Chondrocyte (in vitro differentiated cells): Measurements from ENCODE around the gene LEMD3. TPM values are rescaled to one million over a fixed set of nuclear protein-coding genes. Genes with fewer than 3 reads are reported as not detected.

Experiments
- DNase-seq: peaks from one replicate; pipeline ENCODE4 v3.0.0; 2021; ENCODE audit warnings: mixed read lengths, low spot score
- H3K27ac Mint-ChIP-seq: one replicate; pipeline ENCODE4 v1.8.0; 2021; ENCODE audit warnings: mild to moderate bottlenecking, moderate library complexity, mixed read lengths; ENCODE audit not compliant: unreplicated experiment
- H3K27me3 Mint-ChIP-seq: 2 replicates; pipeline ENCODE4 v1.8.0; 2021; ENCODE audit warnings: low read depth, mixed read lengths
- H3K36me3 Mint-ChIP-seq: 2 replicates; pipeline ENCODE4 v1.8.0; 2021; ENCODE audit warnings: low read depth, mixed read lengths
- H3K4me1 Mint-ChIP-seq: 2 replicates; pipeline ENCODE4 v1.8.0; 2021; ENCODE audit warnings: low read depth, mild to moderate bottlenecking, mixed read lengths
- H3K4me3 Mint-ChIP-seq: one replicate; pipeline ENCODE4 v1.8.0; 2021; ENCODE audit warnings: mild to moderate bottlenecking, moderate library complexity, mixed read lengths; ENCODE audit not compliant: unreplicated experiment
- H3K9me3 Mint-ChIP-seq: 2 replicates; pipeline ENCODE4 v1.8.0; 2021; ENCODE audit warnings: low read depth, mixed read lengths
- total RNA-seq: library from RNA; stranded (reverse); gene quantifications from 3 replicates; pipeline ENCODE4 v1.2.1, GENCODE V29; 2021
- TF ChIP-seq, protein P1 (sequence below): fragments of 200-600 bp; sonication (generic); IDR thresholded peaks from 2 replicates; pipeline ENCODE4 v1.5.0; 2021; ENCODE audit warnings: antibody characterized with exemption, mild to moderate bottlenecking, moderate library complexity

LEMD3 gene
- total RNA-seq, 1 donor from 2014 or later: 21.8 TPM

DNA sequence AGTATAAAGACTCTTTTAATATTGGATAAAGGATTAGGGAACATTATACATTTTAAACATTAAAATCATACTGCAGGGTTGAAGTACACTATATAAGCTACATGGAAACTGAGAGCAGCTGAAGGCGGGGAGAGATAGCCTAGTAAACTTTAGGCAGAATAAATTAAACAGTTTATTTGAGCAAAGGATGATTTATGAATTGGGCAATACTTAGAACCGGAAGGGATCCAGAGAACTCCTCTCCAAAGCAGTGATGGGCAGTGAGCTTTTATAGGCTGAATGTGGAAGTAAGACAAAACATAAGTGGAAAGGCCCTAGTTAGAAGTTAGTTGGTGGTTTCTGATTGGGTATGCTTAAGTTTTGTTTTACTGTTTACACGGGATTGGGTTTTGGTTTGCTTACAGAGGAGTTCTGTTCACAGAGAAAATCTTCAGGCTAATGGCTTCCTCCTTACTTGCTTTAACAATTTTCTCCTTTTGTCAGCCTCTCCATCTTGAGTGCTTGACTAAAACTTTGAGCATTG lies 18.9 kb downstream of the LEMD3 start:
- no peaks in the 10 kb centered on the region for H3K36me3 Mint-ChIP-seq
- no peak for DNase-seq
- no peaks in the 10 kb centered on the region for H3K27me3 Mint-ChIP-seq
- no peaks in the 10 kb centered on the region for H3K9me3 Mint-ChIP-seq
- no peak overlapping the region for H3K27ac Mint-ChIP-seq
- peaks cover 14% of the 10 kb centered on the region for H3K4me1 Mint-ChIP-seq
- TF ChIP-seq, protein P1, sequence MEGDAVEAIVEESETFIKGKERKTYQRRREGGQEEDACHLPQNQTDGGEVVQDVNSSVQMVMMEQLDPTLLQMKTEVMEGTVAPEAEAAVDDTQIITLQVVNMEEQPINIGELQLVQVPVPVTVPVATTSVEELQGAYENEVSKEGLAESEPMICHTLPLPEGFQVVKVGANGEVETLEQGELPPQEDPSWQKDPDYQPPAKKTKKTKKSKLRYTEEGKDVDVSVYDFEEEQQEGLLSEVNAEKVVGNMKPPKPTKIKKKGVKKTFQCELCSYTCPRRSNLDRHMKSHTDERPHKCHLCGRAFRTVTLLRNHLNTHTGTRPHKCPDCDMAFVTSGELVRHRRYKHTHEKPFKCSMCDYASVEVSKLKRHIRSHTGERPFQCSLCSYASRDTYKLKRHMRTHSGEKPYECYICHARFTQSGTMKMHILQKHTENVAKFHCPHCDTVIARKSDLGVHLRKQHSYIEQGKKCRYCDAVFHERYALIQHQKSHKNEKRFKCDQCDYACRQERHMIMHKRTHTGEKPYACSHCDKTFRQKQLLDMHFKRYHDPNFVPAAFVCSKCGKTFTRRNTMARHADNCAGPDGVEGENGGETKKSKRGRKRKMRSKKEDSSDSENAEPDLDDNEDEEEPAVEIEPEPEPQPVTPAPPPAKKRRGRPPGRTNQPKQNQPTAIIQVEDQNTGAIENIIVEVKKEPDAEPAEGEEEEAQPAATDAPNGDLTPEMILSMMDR: no peak
- no peak overlapping the region for H3K4me3 Mint-ChIP-seq

DNA sequence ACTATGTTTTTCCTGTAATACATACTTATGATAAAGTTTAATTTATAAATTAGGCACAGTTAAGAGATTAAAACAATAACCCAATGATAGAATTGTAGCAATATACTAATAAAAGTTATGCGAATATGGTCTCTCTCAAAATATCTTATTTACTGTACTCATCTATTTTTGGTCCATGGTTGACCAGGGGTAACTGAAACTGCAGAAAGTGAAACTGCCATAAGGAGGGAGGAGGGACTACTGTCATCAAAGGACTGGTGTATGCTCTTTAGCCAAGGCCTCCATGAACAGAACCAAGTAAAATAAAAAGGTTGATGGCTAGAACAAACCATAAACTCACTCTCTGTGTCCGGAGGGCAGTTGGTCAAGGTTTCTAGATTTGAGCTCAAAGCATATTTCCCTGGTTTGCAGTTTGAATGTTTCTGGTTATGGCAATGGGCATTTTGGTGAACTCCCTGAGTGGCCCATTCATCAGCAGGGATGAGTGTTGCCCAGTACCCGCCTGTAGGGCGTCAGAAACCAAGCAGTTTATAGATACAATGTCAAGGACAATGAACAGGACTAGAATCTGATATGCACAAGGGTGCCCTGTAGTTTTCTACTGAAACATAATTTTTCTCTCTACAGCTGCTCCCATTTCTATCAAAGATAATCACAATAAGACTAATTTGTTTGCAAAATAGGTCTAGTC lies 19.8 kb downstream of the LEMD3 start:
- no peaks in the 10 kb centered on the region for H3K27me3 Mint-ChIP-seq
- TF ChIP-seq, protein P1: no peak
- H3K4me1 Mint-ChIP-seq: peaks cover 13% of the 10 kb centered on the region
- H3K27ac Mint-ChIP-seq: no peak overlapping the region
- no peak for DNase-seq
- H3K36me3 Mint-ChIP-seq: no peaks in the 10 kb centered on the region
- no peaks in the 10 kb centered on the region for H3K9me3 Mint-ChIP-seq
- no peak overlapping the region for H3K4me3 Mint-ChIP-seq

DNA sequence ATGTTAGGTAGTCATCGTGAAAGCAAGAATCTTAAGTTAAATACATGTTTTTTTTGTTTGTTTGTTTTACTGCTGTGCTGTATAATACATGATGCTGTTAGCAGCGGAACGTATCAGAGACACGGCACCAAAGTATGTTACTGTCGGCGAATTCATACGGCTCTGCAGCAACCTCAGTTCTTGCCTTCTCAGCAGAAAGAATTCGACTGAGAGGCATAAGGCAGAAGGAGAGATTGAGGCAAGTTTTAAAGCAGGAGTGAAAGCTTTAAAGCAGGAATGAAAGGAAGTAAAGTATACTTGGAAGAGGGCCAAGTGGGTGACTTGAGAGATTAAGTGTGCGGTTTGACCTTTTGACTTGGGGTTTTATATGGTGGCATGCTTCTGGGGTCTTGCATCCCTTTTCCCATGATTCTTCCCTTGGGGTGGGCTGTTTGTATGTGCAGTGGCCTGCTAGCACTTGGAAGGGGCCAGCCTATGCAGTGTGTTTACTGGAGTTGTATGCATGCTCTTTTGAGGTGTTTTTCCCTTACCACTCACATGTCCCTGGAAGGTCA lies 23.7 kb downstream of the LEMD3 start:
- H3K27me3 Mint-ChIP-seq: no peaks in the 10 kb centered on the region
- H3K27ac Mint-ChIP-seq: no peak overlapping the region
- no peak overlapping the region for H3K4me3 Mint-ChIP-seq
- peaks cover 13% of the 10 kb centered on the region for H3K9me3 Mint-ChIP-seq
- no peak for DNase-seq
- H3K4me1 Mint-ChIP-seq: peaks cover 27% of the 10 kb centered on the region
- TF ChIP-seq, protein P1: no peak
- H3K36me3 Mint-ChIP-seq: peaks cover 4% of the 10 kb centered on the region

DNA sequence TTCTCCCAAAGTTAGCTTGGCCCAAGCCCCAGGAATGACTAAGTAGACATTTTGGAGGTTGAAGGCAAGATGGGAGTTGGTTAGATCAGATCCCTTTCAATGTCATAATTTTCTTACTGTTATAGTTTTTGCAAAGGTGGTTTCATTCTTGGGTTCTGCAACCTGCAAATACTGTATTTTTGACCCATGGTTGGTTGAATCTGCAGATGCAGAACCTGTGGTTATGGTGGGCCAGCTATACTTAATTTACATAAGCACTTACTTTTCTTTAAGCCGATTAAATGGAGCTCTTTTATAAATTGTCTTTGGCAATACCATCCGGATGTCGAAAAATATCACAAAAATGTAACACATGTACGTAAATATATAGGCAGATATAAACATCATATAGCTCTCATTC lies 25.6 kb downstream of the LEMD3 start:
- DNase-seq: no peak
- Mint-ChIP-seq H3K36me3 (peaks cover 4% of the 10 kb centered on the region), H3K9me3 (peaks cover 13% of the 10 kb centered on the region), H3K4me1 (peaks cover 25% of the 10 kb centered on the region), H3K4me3 (no peak overlapping the region), H3K27ac (no peak overlapping the region), H3K27me3 (no peaks in the 10 kb centered on the region)
- TF ChIP-seq, protein P1: no peak

DNA sequence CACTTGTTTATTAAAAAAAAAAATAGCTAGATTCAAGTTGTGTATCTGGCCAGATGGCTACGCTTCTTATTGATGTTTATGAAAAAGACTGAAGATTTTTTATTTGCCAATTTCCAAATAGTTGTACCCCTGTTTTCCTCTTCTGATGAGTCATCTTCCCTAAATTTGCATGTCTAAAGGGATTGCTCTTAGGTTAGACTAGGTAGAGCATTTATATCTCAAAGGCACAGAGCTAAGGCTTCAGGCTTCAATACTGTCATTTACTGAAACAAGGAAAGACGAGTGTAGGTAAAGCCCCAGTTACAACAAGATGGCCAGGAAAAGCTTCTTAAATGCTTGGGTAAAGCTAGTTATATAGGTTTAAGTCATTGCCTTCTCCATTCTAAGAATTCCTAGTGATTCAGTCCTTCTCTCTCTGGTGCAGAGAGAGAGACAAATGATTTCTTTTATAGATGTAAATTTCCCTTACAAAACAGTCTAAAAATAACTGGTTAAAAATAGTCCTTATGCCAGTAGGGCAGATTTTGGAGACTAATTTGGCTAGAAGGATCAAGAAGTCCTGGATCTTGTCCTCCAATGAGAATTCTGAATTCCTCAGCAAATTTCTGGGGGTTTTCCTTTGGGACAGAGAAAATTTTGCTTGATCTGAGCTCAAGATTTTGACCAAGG lies 26.1 kb downstream of the LEMD3 start:
- H3K4me1 Mint-ChIP-seq: peaks cover 30% of the 10 kb centered on the region
- TF ChIP-seq, protein P1: no peak
- H3K9me3 Mint-ChIP-seq: peaks cover 13% of the 10 kb centered on the region
- H3K4me3 Mint-ChIP-seq: no peak overlapping the region
- no peak for DNase-seq
- no peak overlapping the region for H3K27ac Mint-ChIP-seq
- H3K36me3 Mint-ChIP-seq: peaks cover 4% of the 10 kb centered on the region
- H3K27me3 Mint-ChIP-seq: no peaks in the 10 kb centered on the region
